CD4-positive, alpha-beta T cell treated with Interleukin-6 for 4 hours (primary cell): ENCODE measurements around the gene CA11.

ENCODE experiments used
- DNase-seq: peaks from one replicate; pipeline ENCODE4 v3.0.0-alpha.2; 2020; ENCODE audit warnings: mixed read lengths

Gene CA11

DNA sequence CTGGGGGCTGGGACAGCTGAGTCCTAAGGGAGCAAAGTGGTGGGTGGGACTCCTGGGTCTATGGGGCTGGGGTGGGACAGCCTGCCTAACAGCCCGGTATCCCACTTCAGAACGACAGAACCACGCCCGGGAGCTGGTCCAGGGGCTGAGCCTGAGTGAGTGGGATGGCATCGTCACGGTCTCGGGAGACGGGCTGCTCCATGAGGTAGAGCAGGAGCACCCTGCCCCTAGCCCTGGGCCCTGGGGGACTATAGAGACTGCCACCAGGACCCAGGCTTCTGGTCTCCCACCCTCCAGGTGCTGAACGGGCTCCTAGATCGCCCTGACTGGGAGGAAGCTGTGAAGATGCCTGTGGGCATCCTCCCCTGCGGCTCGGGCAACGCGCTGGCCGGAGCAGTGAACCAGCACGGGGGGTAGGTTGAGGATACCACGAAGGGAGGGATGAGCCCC is 18.1 kb downstream of the CA11 start:
- DNase-seq, result no peak

DNA sequence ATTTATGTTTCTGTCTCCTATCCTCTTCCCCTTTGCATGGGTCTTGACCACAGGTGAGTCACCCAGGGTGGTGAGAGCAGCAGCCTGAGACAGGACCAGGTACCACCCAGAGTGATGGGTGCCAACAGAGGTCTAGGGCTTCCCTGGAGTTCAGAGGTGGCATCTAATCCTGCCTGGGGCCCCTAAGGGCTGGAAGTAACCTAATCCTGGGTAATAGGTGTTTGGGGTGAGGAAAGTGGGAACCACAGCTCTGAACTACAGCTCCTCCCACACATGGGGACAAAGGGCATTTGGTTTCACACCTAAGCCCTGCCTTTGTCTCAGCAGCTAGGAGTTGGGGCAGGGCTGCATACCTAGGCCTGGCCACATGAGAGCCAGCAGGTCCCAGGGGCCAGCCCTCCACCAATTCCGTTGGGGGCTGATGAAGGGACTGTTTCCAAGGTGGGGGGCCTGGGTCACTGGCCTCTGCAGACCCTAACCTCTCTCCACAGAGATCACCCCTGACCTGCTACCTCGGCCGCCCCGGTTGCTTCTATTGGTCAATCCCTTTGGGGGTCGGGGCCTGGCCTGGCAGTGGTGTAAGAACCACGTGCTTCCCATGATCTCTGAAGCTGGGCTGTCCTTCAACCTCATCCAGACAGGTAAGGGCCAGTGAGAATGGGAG is 18.7 kb downstream of the CA11 start:
- DNase-seq, result peak; percentile 48

GRCh38 chr19:48625891-48626327 is 20.1 kb downstream of the CA11 start:
- no peak for DNase-seq

GRCh38 chr19:48624791-48625723 is 20.9 kb downstream of the CA11 start:
- DNase-seq, result no peak

GRCh38 chr19:48624067-48624594 is 21.9 kb downstream of the CA11 start:
- DNase-seq, result peak; percentile 98

GRCh38 chr19:48623556-48624066 is 22.4 kb downstream of the CA11 start:
- DNase-seq, result no peak

DNA sequence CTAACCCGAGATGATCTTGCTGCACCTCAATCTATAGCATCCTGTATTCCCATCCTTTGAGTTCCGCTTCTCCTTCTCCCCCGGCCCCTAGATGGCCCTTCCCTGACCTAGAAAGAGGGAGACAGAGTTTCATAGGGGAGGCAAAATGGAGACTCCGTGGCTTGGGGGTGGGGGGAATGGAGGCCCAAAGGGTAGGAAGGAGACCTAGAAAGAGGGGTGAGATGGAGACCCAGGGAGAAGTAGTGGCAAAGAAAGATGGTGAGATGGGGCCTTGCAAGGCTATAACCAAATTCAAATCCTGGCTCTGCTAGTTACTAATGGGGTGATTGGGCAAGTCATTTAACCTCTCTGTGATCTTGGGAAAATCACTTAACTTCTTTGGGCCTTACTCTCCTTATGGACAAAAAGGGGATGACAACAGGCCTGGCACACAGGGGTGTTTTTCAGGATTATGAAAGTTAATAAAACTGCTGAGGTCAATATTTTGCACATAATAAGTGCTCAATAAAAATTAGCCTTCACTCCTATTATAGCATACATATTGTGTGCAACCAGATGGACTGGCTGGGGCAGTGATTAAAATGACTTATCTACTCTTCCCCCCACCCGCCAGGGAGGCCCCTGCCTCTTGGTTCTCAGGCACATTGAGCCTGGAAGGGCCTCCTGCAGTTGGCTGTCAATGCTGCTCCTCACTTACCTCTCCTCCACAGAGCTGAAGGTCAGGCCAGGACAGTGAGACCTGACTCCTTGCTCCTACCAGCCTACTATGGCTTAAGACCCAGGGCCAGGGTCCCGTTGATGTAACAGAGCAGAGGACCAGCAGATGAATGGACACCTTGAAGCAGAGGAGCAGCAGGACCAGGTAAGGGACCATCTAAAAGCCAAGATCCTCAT is 26.0 kb downstream of the CA11 start:
- DNase-seq, result no peak

- DNase-seq, result peak; percentile 96
Measured at GRCh38 chr19:48618916-48619691, 26.9 kb downstream of the CA11 start, which contains the start of the genes RPL18 and SPHK2. RPL18 (minus strand) TSS chr19:48619178; CDS start chr19:48619143, 35 bp downstream. SPHK2 (plus strand) TSS chr19:48619506; CDS start chr19:48620515, 1,009 bp downstream.

GRCh38 chr19:48618278-48618915 is 27.6 kb downstream of the CA11 start:
- no peak for DNase-seq

- DNase-seq, result no peak
Measured at GRCh38 chr19:48617146-48617937, 28.6 kb downstream of the CA11 start.

- no peak for DNase-seq
Measured at GRCh38 chr19:48616491-48617056, 29.4 kb downstream of the CA11 start.

DNA sequence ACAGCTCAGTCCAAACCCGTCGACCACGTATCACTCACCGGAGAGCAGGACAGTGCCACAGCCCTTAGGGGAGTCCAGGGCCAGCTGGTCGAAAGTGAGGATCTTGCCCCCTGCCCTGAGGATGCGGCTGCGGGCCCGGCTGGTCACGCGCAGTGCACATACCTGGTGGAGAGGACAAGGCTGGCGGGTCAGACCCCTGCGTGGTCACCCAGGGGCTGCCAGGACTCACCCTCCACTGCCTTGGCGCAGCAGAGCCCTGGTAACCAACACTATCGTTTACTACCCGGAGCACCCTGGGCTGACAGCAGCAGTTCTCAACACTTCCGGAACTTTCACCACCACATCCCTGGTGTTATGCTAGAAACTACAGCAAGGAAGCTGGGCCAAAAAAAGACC is 29.9 kb downstream of the CA11 start:
- no peak for DNase-seq

DNA sequence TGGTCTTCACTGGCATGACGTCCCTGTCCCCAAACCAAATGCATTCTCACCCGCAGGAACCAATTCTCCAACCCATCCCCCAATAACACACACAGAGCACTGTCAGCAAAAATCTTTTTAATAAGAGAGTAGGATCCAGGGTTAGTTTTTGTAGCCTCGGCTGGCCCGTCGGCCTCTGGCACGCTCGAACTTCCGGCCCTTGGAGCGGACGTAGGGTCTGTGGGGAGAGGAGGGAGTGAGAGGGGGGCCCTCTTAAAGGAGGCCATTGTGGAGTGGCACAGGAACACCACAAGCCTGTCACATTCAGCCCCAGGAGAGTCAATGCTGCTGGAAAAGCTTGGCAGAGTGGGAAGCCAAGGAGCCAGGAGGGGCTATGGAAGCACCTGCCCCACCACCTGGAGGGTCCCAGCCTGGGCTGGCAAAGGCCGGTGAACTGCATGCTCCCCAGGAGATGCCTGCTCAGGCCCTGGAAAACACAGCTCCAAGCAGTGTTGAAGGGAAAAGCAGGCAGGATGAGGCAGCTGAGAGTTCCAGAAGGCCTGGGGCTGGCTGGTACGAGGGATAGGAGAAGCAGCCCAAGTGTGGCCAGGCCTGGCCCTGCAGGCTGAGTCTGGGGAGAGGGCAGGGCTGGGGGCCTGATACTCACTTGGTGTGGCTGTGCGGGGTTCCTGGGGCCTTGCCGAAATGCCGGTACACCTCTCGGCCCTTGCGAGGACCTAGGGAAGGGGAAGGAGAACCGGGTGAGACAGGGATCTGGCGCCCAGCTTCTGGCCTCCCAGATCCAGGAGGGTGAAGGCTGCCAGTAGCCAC is 30.6 kb downstream of the CA11 start:
- DNase-seq, result no peak

DNA sequence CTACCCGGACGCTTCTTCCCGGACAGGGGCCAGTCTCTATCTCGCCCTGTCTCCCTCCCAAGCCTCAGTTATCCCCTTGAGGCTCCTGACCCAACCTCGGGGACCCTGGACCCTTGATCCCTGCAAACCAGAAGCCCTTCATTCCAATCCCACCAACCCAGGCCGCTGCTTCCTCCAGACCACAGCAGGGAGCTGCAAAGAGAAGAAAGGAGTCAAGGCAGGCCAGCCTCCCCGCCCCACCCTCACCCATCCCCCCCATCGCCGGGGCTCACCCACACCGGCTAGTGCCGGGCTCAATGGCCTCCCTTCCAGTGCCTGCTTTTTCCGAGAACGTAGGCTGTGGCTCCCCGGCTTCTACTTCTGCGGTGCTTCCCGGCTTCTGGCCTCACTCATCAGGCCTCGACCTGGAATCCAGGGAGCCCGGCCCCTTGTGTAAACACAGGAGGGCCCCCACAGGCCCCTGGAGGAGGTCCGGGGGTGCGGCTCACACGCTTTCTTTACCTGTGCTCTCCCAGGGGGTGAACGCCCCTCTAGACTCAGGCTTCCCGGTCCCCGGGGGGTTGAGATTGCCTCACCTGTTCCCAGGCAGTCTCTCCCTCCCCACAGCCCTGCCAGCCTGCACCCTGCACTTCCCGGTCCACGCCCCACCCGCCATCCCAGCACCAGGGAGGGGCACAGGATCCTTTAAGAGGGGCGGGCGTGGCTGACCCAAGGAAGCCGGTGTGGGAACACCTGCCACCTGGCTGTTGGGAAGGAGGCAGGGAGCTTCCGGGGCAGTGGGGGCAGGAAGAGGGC is 31.4 kb downstream of the CA11 start, which contains the start of gene FAM83E:
Gene FAM83E, minus strand, starts transcription at position 641 of the 795 bp plus-strand sequence. CDS start 1,704 bp downstream, outside the sequence.
- DNase-seq, result no peak

DNA sequence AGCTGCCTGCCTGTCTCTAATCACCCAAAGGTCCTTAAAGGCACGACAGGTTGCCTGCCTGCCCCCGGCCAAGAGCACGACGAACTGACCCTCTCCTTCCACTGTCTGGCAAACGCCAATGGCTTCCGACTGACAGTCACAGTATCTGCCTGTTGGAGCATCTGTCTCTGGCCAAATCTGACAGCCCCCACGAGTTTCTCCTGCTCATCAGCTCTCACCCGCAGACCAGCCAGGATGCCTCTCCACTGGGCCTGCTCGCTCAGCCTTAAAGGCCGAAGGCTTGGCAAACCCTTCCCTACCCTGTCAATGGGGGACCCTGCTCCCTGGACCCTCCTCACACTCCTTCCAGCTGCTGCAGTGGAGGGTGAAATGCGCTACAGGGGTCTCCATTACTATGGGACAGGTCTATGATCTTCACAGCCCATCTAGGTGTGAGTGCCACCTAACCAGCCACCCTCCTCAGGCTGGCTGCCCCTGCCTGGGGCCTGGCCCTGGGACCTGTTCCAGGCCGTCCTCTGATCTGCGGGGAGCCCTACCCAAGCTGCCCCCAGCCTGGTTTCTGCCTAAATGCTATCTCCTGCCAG is 32.0 kb downstream of the CA11 start:
- DNase-seq, result no peak

GRCh38 chr19:48613024-48613851 is 32.7 kb downstream of the CA11 start:
- no peak for DNase-seq
